Measurements from ENCODE around the gene C8B.

C8B gene

DNA sequence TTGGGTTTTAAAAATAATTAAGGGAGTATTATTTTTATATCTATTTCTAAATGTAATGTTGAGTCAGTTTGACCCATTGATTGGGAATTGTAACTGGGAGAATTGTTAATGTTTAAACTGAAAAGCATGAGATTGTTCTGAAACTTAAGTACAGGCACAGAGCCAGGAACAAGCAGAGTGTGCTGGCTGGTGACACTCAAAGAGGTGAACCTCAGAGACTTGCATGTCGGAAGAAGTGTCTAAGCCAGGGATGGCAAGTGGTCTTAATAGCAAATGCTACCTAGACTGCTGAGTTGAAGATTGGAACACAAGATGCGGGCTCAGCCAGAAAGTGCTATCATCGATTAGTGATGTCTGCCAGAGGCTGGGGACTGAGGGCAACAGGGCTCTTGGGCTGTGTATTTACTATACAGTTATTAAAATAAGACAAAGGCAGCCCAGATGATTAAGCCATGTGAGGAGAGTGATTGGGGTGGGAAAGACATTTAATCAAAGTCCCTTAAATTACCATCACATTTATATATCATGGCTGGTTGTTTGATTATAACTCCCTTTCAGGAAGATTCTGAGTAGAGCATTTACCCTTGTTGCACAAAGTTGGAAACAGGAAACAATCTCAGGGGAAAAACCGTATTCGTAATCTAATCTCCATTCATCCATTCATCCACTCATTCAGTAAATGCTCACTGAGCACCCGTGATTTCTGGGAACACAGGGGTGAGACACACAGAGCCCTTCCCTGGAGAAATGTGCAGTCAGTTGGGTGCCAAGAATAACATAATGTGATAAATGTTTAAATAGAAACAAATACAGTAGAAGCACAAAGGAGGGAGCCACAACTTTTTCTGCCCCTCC lies 68.4 kb downstream of the C8B start:
- DNase-seq = no peak

DNA sequence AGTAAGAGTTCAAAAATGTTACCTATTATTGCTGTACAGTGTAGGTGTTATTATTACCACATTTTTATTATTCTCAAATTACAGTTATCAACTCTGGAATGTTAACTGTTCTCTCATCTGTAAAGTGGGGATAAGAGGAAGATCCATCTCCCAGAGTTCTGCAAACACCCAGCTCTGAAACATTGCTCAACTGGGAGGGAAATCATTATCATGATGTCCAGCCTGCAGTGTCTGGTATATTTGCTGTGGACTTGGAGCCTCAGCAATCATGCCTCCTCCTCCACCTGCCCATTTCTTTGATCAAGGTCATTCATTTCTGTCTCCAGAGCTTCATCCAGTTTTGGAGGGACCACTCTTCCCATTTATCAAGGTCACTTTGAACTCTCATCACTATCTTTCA lies 71.8 kb downstream of the C8B start:
- no peak for DNase-seq

- no peak for DNase-seq
Observed at GRCh38 chr1:56890229-56890628, 75.6 kb downstream of the C8B start.

- DNase-seq = no peak
Observed at GRCh38 chr1:56881417-56881816, 84.4 kb downstream of the C8B start.

DNA sequence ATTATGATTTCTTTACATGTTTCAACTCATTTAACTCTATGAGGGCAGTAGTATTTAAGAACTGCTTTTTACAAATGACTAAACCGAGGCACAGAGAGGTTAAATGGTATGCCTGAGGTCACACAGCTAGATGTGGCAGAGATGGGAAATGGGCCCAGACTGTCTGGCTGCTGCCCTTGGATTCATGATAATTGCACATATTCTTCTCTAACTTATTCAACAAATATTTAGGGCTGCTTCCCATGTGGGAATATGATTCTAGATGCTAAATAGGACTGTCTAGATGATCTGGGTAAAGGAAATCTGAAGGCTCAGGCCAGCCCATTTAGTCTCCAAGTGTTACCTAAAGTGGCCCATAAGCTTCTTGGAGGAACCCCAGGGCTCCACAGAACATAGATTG lies 85.0 kb downstream of the C8B start:
- DNase-seq = no peak

Data from NCI-H1417 treated with DMSO at 0.1 percent for 48 hours (cell line).